ENCODE data around the gene KIF17.

The KIF17 gene

DNA sequence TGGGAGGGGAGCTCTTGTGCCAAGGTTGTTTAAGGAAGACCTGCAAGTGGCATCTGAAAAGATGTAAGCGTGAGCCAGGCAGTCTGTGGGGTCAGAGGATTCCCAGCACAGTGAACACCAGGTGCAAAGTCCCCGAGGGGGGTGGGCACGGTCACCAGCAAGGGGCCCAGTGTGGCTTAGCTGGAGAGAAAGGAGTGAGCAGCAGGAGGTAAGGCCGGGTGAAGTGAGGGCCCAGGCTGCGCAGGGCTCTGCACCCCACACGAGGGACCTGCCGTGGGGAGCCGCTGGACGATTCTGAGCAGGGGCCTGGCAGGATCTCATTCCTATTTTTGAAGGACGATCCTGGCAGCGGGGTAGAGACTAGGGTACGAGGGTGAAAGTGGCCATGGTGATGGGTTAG lies 60.8 kb downstream of the KIF17 start:
- no peak for DNase-seq

DNA sequence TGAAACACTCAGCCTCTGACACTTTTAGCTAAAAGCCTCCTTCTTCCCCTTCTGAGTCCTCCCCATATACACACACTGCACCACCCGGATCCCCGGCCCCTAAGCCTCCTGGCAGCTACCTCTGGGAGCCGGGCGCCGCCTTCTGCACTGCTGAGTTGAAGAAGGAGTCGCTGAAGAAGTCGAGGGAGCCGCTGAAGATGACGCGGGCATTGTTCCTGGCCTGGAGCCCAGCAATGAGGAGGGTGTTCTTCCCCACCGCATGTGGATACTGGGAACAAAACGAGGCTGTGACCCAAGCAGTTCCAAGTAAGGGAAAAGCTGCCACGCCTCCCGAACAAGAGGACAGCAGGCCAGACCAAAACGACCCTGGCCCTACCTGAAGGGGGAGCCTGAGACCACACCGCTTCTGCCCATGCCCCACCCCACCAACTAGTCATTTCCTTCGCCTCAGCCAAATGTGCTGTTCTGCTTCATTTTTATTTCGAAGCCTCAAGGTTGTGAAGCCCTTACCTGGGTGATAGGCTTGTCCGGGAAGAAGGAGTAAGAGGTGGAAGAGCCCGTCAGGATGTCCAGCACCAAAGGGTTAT lies 63.6 kb downstream of the KIF17 start:
- no peak for DNase-seq

DNA sequence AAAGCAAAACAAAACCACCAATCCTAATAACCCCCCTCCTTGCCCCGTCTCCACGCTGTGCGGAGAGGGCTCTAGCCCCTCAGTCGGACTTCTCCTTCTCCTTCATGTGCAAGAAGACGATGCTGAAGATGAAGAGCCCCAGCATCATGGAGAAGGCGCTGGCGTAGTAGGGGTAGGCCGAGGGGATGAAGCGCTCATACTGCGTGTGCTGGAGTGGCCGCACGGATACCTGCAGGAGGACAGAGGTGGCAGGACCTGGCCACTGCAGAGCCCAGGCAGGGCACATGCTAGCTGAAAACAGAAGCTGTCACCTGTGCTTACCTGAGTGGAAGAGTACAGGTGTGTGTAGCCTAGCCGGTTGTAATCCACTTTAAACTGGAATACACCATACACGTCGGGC lies 65.5 kb downstream of the KIF17 start:
- DNase-seq, result no peak

DNA sequence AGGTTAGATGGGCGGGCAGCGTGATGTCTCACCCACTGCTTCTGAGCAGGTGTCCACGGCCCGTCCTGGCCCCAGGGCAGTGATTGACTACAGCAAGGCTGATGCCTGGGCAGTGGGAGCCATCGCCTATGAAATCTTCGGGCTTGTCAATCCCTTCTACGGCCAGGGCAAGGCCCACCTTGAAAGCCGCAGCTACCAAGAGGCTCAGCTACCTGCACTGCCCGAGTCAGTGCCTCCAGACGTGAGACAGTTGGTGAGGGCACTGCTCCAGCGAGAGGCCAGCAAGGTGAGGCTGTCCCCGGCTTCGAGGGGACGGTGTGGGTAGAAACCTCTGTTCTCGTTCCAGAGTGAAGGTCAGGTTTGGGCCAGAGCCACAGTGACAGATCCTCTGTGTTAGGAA lies 68.9 kb downstream of the KIF17 start:
- no peak for DNase-seq

DNA sequence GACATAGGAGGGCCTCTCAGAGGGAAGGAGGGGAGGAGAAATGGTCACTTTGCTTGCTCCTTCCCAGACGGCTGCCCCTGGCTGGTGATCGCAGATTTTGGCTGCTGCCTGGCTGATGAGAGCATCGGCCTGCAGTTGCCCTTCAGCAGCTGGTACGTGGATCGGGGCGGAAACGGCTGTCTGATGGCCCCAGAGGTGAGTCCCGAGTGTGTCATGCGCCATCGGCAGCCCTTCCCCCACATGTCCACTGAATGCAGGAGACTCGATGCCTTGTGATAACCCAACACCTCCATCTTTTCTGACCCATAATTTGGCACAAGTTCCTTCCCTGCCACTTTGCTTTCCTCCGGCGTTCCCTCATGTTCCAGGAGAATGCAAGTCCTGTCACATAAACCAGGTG lies 69.4 kb downstream of the KIF17 start:
- DNase-seq, result no peak

DNA sequence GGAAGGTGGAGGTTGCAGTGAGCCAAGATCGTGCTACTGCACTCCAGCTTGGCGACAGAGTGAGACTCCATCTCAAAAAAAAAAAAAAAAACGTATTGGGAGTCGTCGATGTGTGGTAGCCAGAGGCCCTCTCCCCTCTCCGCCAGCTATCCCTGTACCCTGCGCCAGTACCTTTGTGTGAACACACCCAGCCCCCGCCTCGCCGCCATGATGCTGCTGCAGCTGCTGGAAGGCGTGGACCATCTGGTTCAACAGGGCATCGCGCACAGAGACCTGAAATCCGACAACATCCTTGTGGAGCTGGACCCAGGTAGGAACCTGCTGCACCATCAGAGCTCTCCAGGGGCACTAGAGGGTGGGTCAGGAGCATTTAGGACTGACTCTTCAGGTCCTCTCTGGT lies 72.4 kb downstream of the KIF17 start:
- no peak for DNase-seq

DNA sequence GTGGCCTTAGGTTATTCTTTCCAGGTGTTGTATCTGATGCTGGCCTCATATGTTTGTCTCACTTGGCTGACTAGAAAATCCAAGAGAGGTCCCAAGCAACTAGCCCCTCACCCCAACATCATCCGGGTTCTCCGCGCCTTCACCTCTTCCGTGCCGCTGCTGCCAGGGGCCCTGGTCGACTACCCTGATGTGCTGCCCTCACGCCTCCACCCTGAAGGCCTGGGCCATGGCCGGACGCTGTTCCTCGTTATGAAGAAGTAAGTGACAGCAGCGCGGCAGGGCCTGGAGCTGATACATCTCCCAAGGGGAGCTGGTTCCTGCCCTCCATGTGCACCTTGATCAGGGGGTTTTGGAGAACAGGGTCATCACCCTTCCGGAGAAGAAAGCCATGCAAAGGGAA lies 73.4 kb downstream of the KIF17 start:
- no peak for DNase-seq

DNA sequence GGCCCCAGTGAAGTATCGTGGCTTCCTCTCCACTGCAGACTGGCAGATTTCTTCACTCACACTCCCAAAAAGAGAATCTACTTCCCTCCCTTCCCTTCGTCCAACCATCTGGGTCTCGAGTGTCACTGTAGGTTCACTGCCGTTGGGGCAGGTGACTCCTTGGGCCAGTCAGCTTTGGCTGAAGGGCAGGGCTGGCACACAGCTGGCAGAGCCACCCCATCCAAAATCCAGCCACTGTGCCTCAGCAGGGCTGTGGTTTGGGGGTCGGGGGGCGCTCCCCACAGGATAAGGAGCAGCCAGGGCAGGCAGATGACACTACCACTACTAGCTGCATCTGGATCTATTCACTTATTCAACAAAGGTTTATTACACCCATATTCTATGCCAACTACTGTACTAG lies 74.7 kb downstream of the KIF17 start:
- DNase-seq, result no peak

DNA sequence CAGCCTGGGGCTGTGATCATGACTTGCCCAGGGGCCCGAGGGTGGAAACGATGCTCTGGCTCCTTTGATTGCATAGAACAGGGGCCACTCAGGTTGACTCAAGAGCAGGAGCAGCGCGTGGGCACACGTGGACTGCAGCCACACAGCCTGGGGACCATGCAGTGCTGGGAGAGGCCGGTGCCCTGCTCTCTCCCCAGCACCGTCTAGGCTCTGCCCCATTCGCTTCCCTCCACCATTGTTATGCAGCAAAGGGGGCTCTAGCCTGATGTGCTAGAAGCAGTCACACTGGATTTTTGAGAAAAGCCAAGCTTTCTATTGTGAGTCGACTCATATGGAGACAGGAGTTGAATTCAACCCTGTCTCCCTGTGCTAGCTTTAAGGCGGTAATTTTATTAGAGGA lies 75.8 kb downstream of the KIF17 start:
- DNase-seq, result no peak

DNA sequence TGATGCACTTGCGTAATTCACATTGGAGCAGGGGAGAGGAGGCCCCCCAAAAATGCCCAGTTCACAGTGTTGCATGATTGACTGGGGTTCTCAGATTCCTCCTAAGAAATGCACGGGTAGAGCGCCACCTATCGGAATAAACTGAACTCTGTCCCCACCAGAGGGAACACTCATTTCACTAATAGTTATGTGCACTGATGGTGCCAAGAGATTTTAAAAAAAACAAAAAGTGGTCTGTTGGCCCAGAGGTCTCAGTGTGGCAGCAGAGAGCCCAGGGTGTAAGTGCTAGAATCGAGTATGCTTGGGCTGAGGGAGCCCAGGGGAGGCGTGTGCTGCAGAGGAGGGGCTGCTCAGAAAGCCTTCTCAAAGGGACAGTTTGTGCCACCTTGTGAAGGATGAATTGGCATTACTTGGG lies 77.6 kb downstream of the KIF17 start:
- peak; percentile 26 for DNase-seq

DNA sequence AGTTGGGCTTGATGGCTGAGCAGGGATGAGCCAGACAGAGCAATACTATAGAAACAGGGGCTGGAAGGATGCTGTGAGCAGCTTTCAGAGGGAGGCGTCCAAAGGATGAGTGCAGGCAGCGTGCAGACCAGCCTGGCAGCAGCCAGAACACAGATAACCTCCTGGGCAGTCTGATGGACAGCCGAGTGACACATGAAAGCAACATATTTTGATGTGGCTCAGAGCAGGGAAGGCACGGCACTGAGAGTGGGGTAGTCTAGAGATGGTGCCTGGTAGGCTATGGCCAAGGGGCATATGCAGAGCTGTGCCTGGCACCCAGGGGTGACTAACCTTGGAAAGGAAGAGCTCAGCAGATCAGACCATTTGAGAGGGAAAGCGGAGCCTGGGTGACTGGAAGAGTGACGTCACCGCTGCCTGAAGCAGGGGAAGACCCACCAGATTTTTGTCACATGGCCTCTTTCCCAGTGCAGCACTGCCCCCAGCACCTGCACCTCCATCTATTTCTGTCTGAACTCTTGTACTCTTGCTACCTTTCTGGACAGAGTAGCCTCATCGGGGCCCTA lies 80.9 kb downstream of the KIF17 start:
- DNase-seq, result no peak

DNA sequence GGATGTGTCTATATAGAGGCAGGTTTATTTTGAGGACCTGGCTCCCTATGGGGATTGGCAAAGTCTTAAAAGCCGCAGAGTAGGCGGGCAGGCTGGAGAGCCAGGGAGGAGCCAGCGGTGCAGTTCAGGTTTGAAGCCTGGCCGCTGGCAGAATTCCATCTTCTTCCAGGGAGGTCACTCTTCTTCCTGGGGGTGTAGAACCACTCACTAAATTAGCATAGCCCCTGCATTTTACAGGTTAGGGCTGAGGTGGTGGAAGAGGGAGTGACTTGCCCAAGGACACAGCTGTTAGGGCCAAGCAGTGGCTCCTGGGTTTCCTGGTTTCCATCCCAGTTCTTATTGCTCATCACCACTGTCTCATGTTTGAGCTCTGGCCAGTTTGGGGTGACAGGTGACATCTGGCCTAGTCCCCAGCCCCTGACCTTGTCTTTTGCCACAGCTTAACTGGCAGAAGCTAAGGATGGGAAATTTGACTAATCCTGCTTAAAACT lies 83.2 kb downstream of the KIF17 start:
- no peak for DNase-seq

DNA sequence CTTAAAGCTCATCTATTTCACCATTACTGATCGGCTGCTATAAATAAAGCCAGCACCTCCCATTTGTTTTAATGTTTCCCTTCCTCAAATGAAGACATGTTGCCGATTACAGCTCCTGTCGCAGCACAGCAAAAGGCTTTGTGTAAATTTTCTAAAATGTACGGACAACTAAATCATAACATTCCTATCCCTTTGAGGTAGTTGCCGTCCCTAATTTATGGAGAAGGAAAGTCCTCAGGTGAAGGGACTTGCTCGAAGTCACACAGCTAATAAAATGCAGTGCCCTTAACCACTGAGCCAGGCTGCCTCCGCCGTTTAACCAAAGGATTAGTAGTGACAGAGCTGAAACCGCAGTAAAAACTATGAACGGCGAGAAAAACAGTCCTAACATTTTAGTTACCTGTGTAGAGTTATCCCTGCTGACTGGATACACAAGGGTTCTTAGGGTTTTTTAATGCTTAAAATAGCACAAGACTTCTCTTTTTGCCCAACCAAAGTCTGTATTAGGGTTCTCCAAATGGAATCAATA lies 83.7 kb downstream of the KIF17 start:
- DNase-seq, result no peak

DNA sequence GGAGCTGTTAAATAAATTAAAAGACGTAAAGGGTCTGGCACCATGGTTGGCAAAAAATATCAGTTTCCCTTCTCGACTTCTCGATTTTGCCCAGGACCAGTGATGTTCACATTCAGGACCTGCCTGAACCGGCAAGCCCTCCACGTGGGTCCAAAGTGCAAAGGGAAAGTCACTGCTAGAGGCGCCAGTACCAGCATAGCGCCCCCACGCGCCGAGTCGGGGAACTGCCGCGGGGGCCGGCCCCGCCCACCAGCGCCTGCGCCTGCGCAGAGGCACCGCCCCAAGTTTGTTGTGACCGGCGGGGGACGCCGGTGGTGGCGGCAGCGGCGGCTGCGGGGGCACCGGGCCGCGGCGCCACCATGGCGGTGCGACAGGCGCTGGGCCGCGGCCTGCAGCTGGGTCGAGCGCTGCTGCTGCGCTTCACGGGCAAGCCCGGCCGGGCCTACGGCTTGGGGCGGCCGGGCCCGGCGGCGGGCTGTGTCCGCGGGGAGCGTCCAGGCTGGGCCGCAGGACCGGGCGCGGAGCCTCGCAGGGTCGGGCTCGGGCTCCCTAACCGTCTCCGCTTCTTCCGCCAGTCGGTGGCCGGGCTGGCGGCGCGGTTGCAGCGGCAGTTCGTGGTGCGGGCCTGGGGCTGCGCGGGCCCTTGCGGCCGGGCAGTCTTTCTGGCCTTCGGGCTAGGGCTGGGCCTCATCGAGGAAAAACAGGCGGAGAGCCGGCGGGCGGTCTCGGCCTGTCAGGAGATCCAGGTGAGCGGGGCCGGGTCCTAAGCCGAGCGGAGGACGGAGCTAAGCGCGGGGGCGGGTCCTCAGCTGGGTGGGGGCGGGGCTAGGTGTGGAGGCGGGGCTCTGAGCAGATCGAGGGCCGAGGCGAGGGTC lies 84.4 kb downstream of the KIF17 start, which contains the start of gene PINK1:
PINK1 (plus strand) TSS at position 269 of the 875 bp plus-strand sequence; CDS start at position 360, 91 bp downstream.
- peak; percentile 83 for DNase-seq

DNA sequence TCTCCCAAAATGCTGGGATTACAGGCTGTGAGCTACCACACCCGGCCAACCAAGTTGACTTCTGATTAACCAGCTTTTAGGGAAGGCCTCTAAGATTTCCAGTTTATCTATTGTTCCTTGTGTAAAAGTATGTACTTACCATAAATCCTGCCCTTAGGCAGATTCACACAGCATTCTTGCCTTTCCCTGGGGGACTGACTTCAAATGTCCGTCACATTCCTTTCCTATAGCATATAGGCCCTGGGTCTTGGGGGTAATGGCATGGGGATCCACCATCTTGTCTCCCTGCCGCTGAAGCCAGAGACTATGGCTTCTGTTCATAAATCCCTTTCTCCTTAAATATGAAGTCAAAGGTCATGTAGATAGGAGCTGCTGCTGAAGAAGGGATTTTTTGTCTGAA lies 85.4 kb downstream of the KIF17 start:
- no peak for DNase-seq

DNA sequence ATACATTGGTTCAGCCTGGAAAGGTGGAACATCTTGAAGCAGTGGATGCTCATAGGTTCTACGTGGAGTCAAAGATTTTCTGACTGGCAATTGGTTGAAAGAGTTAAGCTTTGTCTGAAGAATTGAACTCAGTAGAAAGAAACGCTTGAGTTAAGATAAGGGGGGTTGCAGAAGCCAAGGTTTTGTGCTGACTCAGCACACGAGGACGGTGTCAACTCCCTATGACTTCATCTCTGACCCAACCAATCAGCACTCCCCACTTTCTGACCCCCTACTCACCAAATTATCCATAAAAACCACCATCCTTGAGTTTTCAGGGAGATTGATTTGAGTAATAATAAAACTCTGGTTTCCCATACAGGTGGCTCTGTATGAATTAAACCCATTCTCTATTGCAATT lies 87.1 kb downstream of the KIF17 start:
- DNase-seq, result no peak

DNA sequence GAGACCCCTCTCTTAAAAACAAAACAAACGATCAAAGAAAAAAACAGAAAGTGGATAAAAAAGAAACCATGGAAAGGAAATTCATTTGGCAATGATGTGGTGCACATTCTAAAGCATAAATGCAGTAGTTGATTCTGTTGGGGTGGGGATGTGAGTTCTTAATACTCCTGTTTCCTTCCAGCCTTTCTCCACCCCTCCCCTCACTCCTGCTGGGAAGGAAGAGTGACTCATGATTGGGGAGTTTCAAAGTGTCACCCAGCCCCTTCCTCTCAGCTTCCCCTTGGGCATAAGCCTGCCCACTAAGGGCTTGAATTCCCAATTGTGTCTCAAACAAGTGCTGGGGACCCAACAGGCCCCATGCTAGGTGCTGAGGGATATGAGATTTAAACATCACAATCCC lies 91.3 kb downstream of the KIF17 start:
- DNase-seq, result no peak

DNA sequence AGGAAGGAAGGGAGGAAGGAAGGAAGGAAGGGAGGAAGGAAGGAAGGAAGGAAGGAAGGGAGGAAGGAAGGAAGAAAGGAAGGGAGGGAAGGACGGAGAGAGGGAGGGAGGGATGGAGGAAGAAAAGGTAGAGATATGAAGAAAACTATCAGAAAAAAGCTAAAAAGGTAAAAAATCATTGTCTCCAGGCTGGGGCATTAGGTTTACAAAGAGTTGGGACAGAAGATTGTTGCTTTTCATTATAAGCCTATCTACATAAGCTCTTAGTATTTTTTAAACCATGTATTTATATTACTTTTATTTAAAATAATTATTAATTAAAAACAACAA lies 91.7 kb downstream of the KIF17 start:
- DNase-seq, result no peak

DNA sequence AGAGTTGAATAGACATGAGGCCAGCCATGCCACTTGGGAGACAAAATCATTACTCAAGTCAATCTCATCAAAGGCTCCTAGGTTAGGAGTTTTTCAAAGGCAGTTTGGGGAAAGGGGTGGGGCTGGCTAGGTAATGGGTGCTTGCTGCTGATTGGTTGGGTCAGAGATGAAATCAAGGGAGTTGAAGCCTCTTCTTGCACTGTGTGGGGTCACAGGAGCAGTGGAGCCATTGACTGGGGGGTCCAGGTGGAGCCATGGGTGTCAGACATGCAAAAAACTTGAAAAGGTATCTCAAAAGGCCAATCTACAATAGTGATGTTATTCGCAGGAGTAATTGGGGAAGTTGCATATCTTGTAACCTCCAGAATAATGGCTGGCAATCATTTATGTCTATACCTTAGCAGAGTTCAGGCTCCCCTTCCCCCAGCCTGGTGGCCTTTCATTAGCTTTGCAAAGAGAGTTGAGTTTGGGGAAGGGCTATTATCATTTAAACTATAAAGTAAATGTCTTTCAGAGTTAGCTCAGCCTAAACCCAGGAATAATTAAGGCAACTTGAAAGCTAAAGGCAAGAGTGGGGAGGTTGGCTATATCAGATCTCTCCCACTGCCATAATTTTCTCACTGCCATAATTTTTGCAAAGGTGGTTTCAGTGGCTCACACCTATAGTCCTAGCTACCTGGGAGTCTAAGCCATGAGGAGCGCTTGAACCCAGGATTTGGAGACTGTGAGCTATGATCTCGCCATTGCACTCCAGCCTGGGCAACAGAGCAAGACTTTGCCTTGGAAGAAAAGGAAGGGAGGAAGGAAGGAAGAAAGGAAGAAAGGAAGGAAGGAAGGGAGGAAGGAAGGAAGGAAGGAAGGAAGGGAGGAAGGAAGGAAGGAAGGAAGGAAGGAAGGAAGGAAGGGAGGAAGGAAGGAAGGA lies 92.4 kb downstream of the KIF17 start:
- no peak for DNase-seq

DNA sequence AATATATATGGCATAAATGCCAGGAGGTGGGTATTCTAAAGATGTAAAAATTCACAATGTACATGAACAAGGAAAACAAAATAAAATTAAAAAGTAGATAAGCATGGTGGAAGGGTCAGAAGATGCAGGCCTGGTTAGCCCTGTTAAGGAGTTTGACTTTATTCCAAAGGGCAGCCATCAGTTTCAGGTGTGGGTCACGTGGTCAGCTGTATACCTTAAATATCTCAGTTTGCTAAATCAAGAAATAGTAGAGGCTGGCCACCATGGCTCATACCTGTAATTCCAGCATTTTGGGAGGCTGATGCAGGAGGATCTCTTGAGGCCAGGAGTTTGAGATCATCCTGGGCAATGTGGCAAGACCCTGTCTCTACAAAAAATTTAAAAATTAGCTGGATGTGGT lies 93.1 kb downstream of the KIF17 start:
- DNase-seq, result no peak

DNA sequence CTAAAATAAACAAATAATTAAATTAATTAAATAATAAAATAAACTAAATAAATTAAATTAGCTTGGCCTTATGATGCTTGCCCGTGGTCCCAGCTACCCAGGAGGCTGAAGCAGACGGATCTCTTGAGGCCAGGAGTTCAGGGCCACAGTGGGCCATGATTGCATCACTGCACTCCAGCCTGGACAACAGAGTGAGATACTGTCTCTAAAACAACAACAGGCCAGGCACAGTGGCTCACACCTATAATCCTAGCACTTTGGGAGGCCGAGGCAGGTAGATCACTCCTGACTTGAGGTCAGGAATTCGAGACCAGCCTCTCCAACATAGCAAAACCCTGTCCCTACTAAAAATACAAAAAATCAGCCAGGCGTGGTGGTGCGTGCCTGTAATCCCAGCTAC lies 96.8 kb downstream of the KIF17 start:
- no peak for DNase-seq

DNA sequence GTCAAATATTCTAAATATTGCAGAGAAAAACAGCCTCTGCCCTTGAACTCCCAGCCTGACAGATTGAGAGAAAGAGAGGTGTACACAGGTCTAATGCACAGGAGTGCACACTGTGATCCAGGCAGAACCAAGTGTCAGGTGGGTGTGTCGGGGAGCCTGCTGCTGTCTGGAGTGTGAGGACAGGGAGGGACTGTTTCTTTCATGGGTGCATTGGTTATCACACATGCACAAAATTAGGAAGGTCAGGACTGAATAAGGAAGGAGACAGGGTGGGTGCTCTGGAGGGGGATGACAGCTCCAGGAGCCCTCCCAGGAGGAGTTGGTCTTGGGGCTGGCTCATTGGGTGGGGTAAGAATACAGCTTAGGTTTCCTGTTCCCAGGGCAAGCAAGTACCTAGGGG lies 97.8 kb downstream of the KIF17 start:
- no peak for DNase-seq

DNA sequence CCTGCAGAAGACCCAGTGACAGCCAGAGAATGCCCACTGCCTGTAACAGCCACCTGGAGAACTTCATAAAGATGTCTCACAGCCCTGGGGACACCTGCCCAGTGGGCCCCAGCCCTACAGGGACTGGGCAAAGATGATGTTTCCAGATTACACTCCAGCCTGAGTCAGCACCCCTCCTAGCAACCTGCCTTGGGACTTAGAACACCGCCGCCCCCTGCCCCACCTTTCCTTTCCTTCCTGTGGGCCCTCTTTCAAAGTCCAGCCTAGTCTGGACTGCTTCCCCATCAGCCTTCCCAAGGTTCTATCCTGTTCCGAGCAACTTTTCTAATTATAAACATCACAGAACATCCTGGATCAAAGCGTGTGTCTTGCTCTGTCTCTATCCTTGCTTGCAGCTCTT lies 99.3 kb downstream of the KIF17 start:
- DNase-seq, result no peak

All from effector CD8-positive, alpha-beta T cell (primary cell).